ENCODE results near the gene EPHB4. TPM values are rescaled to one million over a fixed set of nuclear protein-coding genes. Genes with fewer than 3 reads are reported as not detected.
A peak's percentile ranks its signal among the peaks of the same experiment; 100 is the strongest.

The EPHB4 gene
- total and polyA plus RNA-seq, 2 of the 8 experiments (the other 6 are each of a cell fraction or from before 2014, with no cell fraction given), result 85.0 to 113 TPM

DNA sequence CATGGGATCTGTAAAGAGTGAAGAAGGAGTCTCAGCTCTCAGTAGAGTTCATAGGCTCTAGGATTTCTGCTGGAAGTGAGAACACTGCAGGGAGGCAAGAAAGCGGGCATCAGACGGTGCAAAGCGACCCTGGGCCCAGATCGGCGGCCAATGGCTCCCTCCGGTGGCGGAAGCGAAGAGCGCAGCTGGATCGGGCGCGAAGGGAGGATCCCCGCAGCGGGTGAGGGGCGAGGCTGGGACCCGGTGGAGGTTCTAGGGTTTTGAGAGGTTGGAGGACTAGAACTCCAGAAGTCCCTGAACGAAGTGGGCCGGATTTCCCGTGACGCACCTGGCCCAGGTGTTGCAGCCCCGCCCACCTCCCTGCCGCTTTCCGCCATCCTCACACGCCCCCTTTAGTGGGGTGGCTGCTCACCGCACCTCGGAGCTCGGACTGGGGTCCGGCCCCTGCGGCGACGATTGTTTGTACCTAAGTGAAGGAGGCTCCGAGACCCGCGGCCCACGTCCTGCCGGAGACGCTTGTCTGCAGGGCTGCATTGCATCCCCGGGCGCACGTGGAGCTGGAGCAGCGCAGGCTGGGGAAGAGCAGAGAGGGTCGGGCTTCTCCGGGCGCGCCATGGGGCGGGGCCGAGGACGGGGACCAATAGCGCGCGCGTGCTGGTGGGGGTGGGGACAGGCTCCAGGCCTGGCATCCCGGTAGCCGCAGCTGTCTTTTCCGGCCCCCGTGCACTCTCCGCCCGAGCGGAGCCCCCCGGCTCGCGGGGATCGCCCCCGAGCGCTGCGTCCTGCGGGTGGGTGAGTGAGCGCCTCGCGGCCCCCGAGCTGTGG, 24.9 kb upstream of the EPHB4 start, which contains the start of gene SLC12A9:
TSS of gene SLC12A9 (plus strand) at position 666 of the 825 bp plus-strand sequence. CDS start 1,485 bp downstream, outside the sequence.
- POLR2A ChIA-PET (ENCODE audit: partially characterized antibody), result interaction anchor here (0.6 to 3.7 kb wide), 29 partner anchors 7 to 365 kb away, joined by 3 to 52 read pairs (median 4); partner anchors contain the start of genes EPHB4, FBXO24, POP7 and SRRT
- H3K18ac ChIP-seq (ENCODE audit: extremely low read depth, low read length), result no peak within 1 kb of the TSS; the same call in 1 of the 2 replicates
- DNase-seq (ENCODE audit: low read depth in 1 of 2, low spot score in 2 of 2), result peak in 1 of 2 experiments; percentile 99
- TF ChIP-seq ASH2L (IDR thresholded peaks at IDR 0.05; ENCODE audit: low read length), result peak; percentile 58
- TF ChIP-seq SUZ12 (IDR thresholded peaks at IDR 0.05; ENCODE audit: low read length), result 0 out of 2 replicates have a peak, but pooled peaks have one; percentile 33
- TF ChIP-seq CBX8 (IDR thresholded peaks at IDR 0.05; ENCODE audit: borderline replicate concordance, low read depth, low read length), result no peak
- TF ChIP-seq TCF12 (IDR thresholded peaks at IDR 0.05; ENCODE audit: low read depth, low read length), result peak; percentile 72; the same call in 1 of the 2 replicates
- peak; percentile 50 for TF ChIP-seq BACH1 (IDR thresholded peaks at IDR 0.05; ENCODE audit: low read length)
- peak; percentile 98 for TF ChIP-seq RAD21 (IDR thresholded peaks at IDR 0.05 in 1 of 2, conservative IDR thresholded peaks at IDR 0.05 in 1 of 2; ENCODE audit: low read depth in 2 of 2, low read length in 2 of 2)
- TF ChIP-seq CHD2 (IDR thresholded peaks at IDR 0.05; ENCODE audit: low read length), result 0 out of 2 replicates have a peak, but pooled peaks have one; percentile 12
- TF ChIP-seq POLR2A (IDR thresholded peaks at IDR 0.05; ENCODE audit: control extremely low read depth in 1 of 2, low read depth in 2 of 2, low read length in 2 of 2), result peak in 1 of 2 experiments; percentile 15; a peak in 1 of 3 replicates
- TF ChIP-seq TBP (IDR thresholded peaks at IDR 0.05; ENCODE audit: low read depth, low read length), result 0 out of 2 replicates have a peak, but pooled peaks have one; percentile 52
- TF ChIP-seq BRCA1 (IDR thresholded peaks at IDR 0.05; ENCODE audit: low read depth, low read length), result no peak

More for the DNA sequence above, 24.9 kb upstream of the EPHB4 start, which contains the start of gene SLC12A9:
- Histone ChIP-seq H3K4ac (replicated peaks; ENCODE audit: insufficient read length, low read depth, low read length) (no peak within 1 kb of the TSS), H3K9ac (replicated peaks in 1 of 4; ENCODE audit: extremely low read depth in 1 of 4, low read depth in 3 of 4, low read length in 3 of 4) (peak within 1 kb of the TSS in 3 of 4 experiments; percentile 35 to 67 (median 62); a peak in 6 of 7 replicates), H2BK20ac (ENCODE audit: low read length) (no peak within 1 kb of the TSS), H2BK120ac (replicated peaks; ENCODE audit: low read depth, low read length) (no peak within 1 kb of the TSS), H2BK15ac (ENCODE audit: low read length) (no peak within 1 kb of the TSS), H3K36me3 (ENCODE audit: control insufficient read depth in 2 of 4, insufficient read depth in 4 of 4, low read length in 3 of 4) (no peaks in the 10 kb centered on the region), H2AK5ac (ENCODE audit: low read depth, low read length) (no peak within 1 kb of the TSS), H3K4me3 (ENCODE audit: extremely low read depth in 1 of 4, insufficient read depth in 2 of 4, low read depth in 3 of 4, low read length in 4 of 4) (peak within 1 kb of the TSS; percentile 50 to 95 (median 75)), H3K79me2 (ENCODE audit: control insufficient read depth in 1 of 2, insufficient read depth in 2 of 2, low read length in 2 of 2) (peaks cover 0 to 21% of the 10 kb centered on the region in 2 experiments; a peak in 1 of 4 replicates), H3K4me2 (ENCODE audit: insufficient read depth in 1 of 2, low read depth in 2 of 2, low read length in 2 of 2) (peak within 1 kb of the TSS; percentile 29 to 98), H2BK5ac (ENCODE audit: low read depth, low read length) (peak within 1 kb of the TSS; percentile 37; the same call in 1 of the 2 replicates), H3K27me3 (replicated peaks in 1 of 4; ENCODE audit: control insufficient read depth in 3 of 4, extremely low read depth in 1 of 4, insufficient read depth in 3 of 4, low read length in 3 of 4) (no peaks in the 10 kb centered on the region), H3K9me3 (ENCODE audit: insufficient read depth in 2 of 2, low read depth in 1 of 2, low read length in 1 of 2) (no peaks in the 10 kb centered on the region), H4K20me1 (replicated peaks in 1 of 2; ENCODE audit: control insufficient read depth in 1 of 2, insufficient read depth in 2 of 2, low read length in 2 of 2) (peaks cover 0 to 9% of the 10 kb centered on the region in 2 experiments), H3K4me1 (replicated peaks in 1 of 4; ENCODE audit: control insufficient read depth in 3 of 4, insufficient read depth in 4 of 4, low read length in 3 of 4) (peaks cover 0 to 6% (median 0%) of the 10 kb centered on the region in 4 experiments; a peak in 1 of 7 replicates), H3K23me2 (ENCODE audit: low read depth, low read length) (peaks cover 4% of the 10 kb centered on the region; the same call in 1 of the 2 replicates), H4K5ac (ENCODE audit: insufficient read length, low read depth, low read length) (peak within 1 kb of the TSS; percentile 84), H2BK12ac (ENCODE audit: low read depth, low read length) (no peak within 1 kb of the TSS; the same call in 1 of the 2 replicates), H3K23ac (ENCODE audit: insufficient read length) (no peak within 1 kb of the TSS), H2AFZ (ENCODE audit: low read length) (peak within 1 kb of the TSS; percentile 64), H3K14ac (ENCODE audit: insufficient read length) (no peak within 1 kb of the TSS), H4K91ac (replicated peaks; ENCODE audit: insufficient read length, low read length) (no peak within 1 kb of the TSS), H3K27ac (ENCODE audit: low read depth, low read length) (peak within 1 kb of the TSS; percentile 17; the same call in 1 of the 2 replicates), H4K8ac (ENCODE audit: extremely low read depth, insufficient read depth, low read length) (no peak within 1 kb of the TSS; the same call in 1 of the 2 replicates), H3K56ac (replicated peaks; ENCODE audit: insufficient read length, low read depth, low read length) (no peak within 1 kb of the TSS), H3K79me1 (ENCODE audit: low read depth, low read length) (peaks cover 11% of the 10 kb centered on the region; the same call in 1 of the 2 replicates)
- FAIRE-seq, result peak; percentile 84
- WGBS, 2 experiments (ENCODE audit: extremely low coverage in 1 of 2, insufficient coverage in 1 of 2, insufficient read length in 1 of 2, insufficient replicate concordance in 2 of 2, low coverage in 1 of 2, low lambda C conversion rate in 2 of 2, missing lambda C conversion rate in 1 of 2), result 3% methylated on average over 63 of the region's 71 CpGs; no CpG with 5 or more reads in 1 of the 2 experiments
- CTCF ChIA-PET (ENCODE audit: partially characterized antibody), result interaction anchor here (0.5 to 13.9 kb wide), 36 partner anchors 9 to 271 kb away, joined by 3 to 215 read pairs (median 4); partner anchors contain the start of genes EPHB4, EPO, POP7 and SRRT

All from H1 (cell line).